DMS 273 treated with DMSO at 0.1 percent for 48 hours (cell line): ENCODE data around the gene CCDC6.
"Not testable (repeated sequence)": the region's sequence is repeated elsewhere in the genome, so short reads cannot be mapped to it uniquely, and the experiment has no call there.

ENCODE experiments used
- DNase-seq: peaks from one replicate; lab custom pipeline; 2025; lab: John Stamatoyannopoulos, UW

Gene CCDC6

GRCh38 chr10:59906417-59907202 is at the start of gene CCDC6:
Gene CCDC6 (minus strand): TSS chr10:59906556. CDS start chr10:59906424, 132 bp downstream.
- DNase-seq = peak; percentile 81

GRCh38 chr10:59954296-59954695 is 47.9 kb upstream of the CCDC6 start:
- DNase-seq = no peak

- DNase-seq = not testable (repeated sequence)
Measured at GRCh38 chr10:59953711-59954110, 47.4 kb upstream of the CCDC6 start.

- no peak for DNase-seq
Measured at GRCh38 chr10:59950105-59950504, 43.7 kb upstream of the CCDC6 start.

- DNase-seq = no peak
Measured at GRCh38 chr10:59949608-59950007, 43.3 kb upstream of the CCDC6 start.

- DNase-seq = no peak
Measured at GRCh38 chr10:59945991-59946390, 39.6 kb upstream of the CCDC6 start.

- DNase-seq = no peak
Measured at GRCh38 chr10:59945590-59945989, 39.2 kb upstream of the CCDC6 start.

GRCh38 chr10:59944339-59944935 is 38.1 kb upstream of the CCDC6 start:
- DNase-seq = no peak

- DNase-seq = no peak
Measured at GRCh38 chr10:59942556-59942955, 36.2 kb upstream of the CCDC6 start.

GRCh38 chr10:59937720-59938119 is 31.4 kb upstream of the CCDC6 start:
- DNase-seq = no peak

- DNase-seq = no peak
Measured at GRCh38 chr10:59934701-59935100, 28.3 kb upstream of the CCDC6 start.

- not testable (repeated sequence) for DNase-seq
Measured at GRCh38 chr10:59930788-59931521, 24.6 kb upstream of the CCDC6 start.

- no peak for DNase-seq
Measured at GRCh38 chr10:59926086-59926485, 19.7 kb upstream of the CCDC6 start.

- no peak for DNase-seq
Measured at GRCh38 chr10:59922907-59923306, 16.6 kb upstream of the CCDC6 start.

GRCh38 chr10:59917922-59918321 is 11.6 kb upstream of the CCDC6 start:
- no peak for DNase-seq

- no peak for DNase-seq
Measured at GRCh38 chr10:59913547-59914237, 7.3 kb upstream of the CCDC6 start.

- DNase-seq = no peak
Measured at GRCh38 chr10:59910867-59911266, 4.5 kb upstream of the CCDC6 start.

- DNase-seq = no peak
Measured at GRCh38 chr10:59909815-59910214, 3.5 kb upstream of the CCDC6 start.

GRCh38 chr10:59908808-59909143 is 2.4 kb upstream of the CCDC6 start:
- no peak for DNase-seq

- DNase-seq = peak; percentile 3
Measured at GRCh38 chr10:59907918-59908807, 1.8 kb upstream of the CCDC6 start.

- no peak for DNase-seq
Measured at GRCh38 chr10:59907537-59907917, 1.2 kb upstream of the CCDC6 start.
